ENCODE data around the gene CHCHD3.

CHCHD3 gene

GRCh38 chr7:132776048-132776620, 305.8 kb downstream of the CHCHD3 start (continued):
- TF ChIP-seq PATZ1 (CRISPR knock-in tag; IDR thresholded peaks at IDR 0.05; ENCODE audit: borderline replicate concordance) (no peak), PPARA (CRISPR knock-in tag; IDR thresholded peaks at IDR 0.05; ENCODE audit: borderline replicate concordance) (no peak)

- peak; percentile 29; the same call in 1 of the 3 replicates for ATAC-seq
- TF ChIP-seq ZNF8 (CRISPR knock-in tag; IDR thresholded peaks at IDR 0.05), result no peak
- TF ChIP-seq ZNF565 (CRISPR knock-in tag; conservative IDR thresholded peaks at IDR 0.05; ENCODE audit: low read depth), result no peak
- TF ChIP-seq PATZ1 (CRISPR knock-in tag; IDR thresholded peaks at IDR 0.05; ENCODE audit: borderline replicate concordance), result no peak; the same call in 1 of the 2 replicates
- no peak for TF ChIP-seq OSR1 (CRISPR knock-in tag; IDR thresholded peaks at IDR 0.05)
- TF ChIP-seq BACH2 (CRISPR knock-in tag; IDR thresholded peaks at IDR 0.05; ENCODE audit: borderline replicate concordance), result peak; percentile 32; the same call in 1 of the 2 replicates
- no peak for TF ChIP-seq RARB (CRISPR knock-in tag; IDR thresholded peaks at IDR 0.05)
- TF ChIP-seq TCF4 (CRISPR knock-in tag; IDR thresholded peaks at IDR 0.05; ENCODE audit: borderline replicate concordance), result peak; percentile 72; the same call in 1 of the 2 replicates
- TF ChIP-seq ZNF70 (CRISPR knock-in tag; IDR thresholded peaks at IDR 0.05), result no peak
- TF ChIP-seq TOX (CRISPR knock-in tag; IDR thresholded peaks at IDR 0.05; ENCODE audit: borderline replicate concordance), result no peak
- TF ChIP-seq SNAI2 (CRISPR knock-in tag; IDR thresholded peaks at IDR 0.05), result no peak
- peak; percentile 87 for TF ChIP-seq ISL1 (CRISPR knock-in tag; IDR thresholded peaks at IDR 0.05)
- 0 out of 2 replicates have a peak, but pooled peaks have one; percentile 29 for TF ChIP-seq CSRNP3 (CRISPR knock-in tag; IDR thresholded peaks at IDR 0.05)
- TF ChIP-seq CSDC2 (CRISPR knock-in tag; IDR thresholded peaks at IDR 0.05), result no peak
- TF ChIP-seq ARNTL (CRISPR knock-in tag; IDR thresholded peaks at IDR 0.05; ENCODE audit: borderline replicate concordance, low read depth), result no peak
- no peak for TF ChIP-seq PPARA (CRISPR knock-in tag; IDR thresholded peaks at IDR 0.05; ENCODE audit: borderline replicate concordance)
- TF ChIP-seq ZC3H10 (CRISPR knock-in tag; IDR thresholded peaks at IDR 0.05), result no peak
- TF ChIP-seq GLIS3 (CRISPR knock-in tag; IDR thresholded peaks at IDR 0.05), result no peak
- peak; percentile 87 for TF ChIP-seq CREB5 (CRISPR knock-in tag; IDR thresholded peaks at IDR 0.05; ENCODE audit: low read depth)
- TF ChIP-seq POU6F1 (CRISPR knock-in tag; IDR thresholded peaks at IDR 0.05; ENCODE audit: borderline replicate concordance, low read depth), result no peak
- TF ChIP-seq ZFP30 (CRISPR knock-in tag; IDR thresholded peaks at IDR 0.05), result no peak
- peak; percentile 34; the same call in 1 of the 2 replicates for TF ChIP-seq TSHZ2 (CRISPR knock-in tag; IDR thresholded peaks at IDR 0.05)
- TF ChIP-seq ESRRG (CRISPR knock-in tag; IDR thresholded peaks at IDR 0.05), result no peak
- TF ChIP-seq ZFP3 (CRISPR knock-in tag; IDR thresholded peaks at IDR 0.05), result peak; percentile 55; the same call in 1 of the 2 replicates
Measured at GRCh38 chr7:132773527-132773956, 308.3 kb downstream of the CHCHD3 start.

Data from SK-N-SH treated with all-trans-retinoic acid at 6 μM for 48 hours (cell line).